ENCODE measurements around the gene TNKS1BP1.

DNA sequence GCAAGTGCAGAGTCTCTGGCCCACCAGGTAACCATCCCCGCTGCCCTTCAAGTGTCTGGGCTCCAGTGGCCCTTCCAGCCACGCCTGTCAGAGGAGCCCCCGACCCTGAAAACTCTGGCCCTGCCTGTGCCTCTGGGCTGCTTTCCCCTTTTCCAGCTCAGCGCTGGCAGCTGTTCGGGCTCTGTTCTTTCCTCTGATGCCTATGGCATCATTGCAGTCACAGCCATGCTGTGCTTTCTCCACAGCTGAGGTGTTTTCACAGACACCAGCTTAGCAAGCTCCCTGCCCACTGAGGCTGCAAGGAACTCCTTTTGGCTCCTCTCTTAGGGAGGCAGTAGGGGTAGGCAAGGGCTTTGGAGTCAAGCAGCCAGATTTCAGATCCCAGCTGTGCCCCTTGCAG is 34.6 kb upstream of the TNKS1BP1 start:
- TF ChIP-seq, protein P1, sequence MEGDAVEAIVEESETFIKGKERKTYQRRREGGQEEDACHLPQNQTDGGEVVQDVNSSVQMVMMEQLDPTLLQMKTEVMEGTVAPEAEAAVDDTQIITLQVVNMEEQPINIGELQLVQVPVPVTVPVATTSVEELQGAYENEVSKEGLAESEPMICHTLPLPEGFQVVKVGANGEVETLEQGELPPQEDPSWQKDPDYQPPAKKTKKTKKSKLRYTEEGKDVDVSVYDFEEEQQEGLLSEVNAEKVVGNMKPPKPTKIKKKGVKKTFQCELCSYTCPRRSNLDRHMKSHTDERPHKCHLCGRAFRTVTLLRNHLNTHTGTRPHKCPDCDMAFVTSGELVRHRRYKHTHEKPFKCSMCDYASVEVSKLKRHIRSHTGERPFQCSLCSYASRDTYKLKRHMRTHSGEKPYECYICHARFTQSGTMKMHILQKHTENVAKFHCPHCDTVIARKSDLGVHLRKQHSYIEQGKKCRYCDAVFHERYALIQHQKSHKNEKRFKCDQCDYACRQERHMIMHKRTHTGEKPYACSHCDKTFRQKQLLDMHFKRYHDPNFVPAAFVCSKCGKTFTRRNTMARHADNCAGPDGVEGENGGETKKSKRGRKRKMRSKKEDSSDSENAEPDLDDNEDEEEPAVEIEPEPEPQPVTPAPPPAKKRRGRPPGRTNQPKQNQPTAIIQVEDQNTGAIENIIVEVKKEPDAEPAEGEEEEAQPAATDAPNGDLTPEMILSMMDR (conservative IDR thresholded peaks at IDR 0.05), result no peak
- no peak for TF ChIP-seq ZFX (IDR thresholded peaks at IDR 0.05)
